VCaP (cell line): ENCODE results near the gene MRPL10.

Source experiments
- H3K27ac ChIP-seq: fragments of 450-650 bp; 2 replicates; pipeline ENCODE4 v1.5.1; 2017
- CTCF ChIP-seq: fragments of 450-650 bp; conservative IDR thresholded peaks from 2 replicates; pipeline ENCODE4 v1.5.1; 2017; ENCODE audit warnings: mild to moderate bottlenecking, moderate library complexity

MRPL10 gene

GRCh38 chr17:47841488-47842291 lies 10.3 kb upstream of the MRPL10 start:
- H3K27ac ChIP-seq, result peak overlapping the region; percentile 79
- TF ChIP-seq CTCF, result no peak; the same call in none of the 2 replicates

GRCh38 chr17:47840742-47841487 lies 9.6 kb upstream of the MRPL10 start, which contains the start of gene SCRN2:
Gene SCRN2, minus strand, starts transcription at chr17:47841273. Its CDS starts 430 bp downstream, at chr17:47840843.
- TF ChIP-seq CTCF, result peak; percentile 99
- H3K27ac ChIP-seq, result peak within 1 kb of the TSS; percentile 79

GRCh38 chr17:47840001-47840741 lies 8.8 kb upstream of the MRPL10 start:
- no peak for TF ChIP-seq CTCF

GRCh38 chr17:47839071-47839470 lies 7.7 kb upstream of the MRPL10 start:
- TF ChIP-seq CTCF, result no peak

More at GRCh38 chr17:47840001-47840741, 8.8 kb upstream of the MRPL10 start:
- H3K27ac ChIP-seq, result peak overlapping the region; percentile 79; the same call in 1 of the 2 replicates

GRCh38 chr17:47838636-47839035 lies 7.3 kb upstream of the MRPL10 start:
- no peak overlapping the region for H3K27ac ChIP-seq
- TF ChIP-seq CTCF, result no peak

More at GRCh38 chr17:47839071-47839470, 7.7 kb upstream of the MRPL10 start:
- no peak overlapping the region for H3K27ac ChIP-seq

GRCh38 chr17:47837401-47838039 lies 6.2 kb upstream of the MRPL10 start:
- H3K27ac ChIP-seq, result no peak overlapping the region

More at GRCh38 chr17:47837401-47838039, 6.2 kb upstream of the MRPL10 start:
- no peak for TF ChIP-seq CTCF
